ENCODE measurements around the gene XPC.

- TF ChIP-seq GABPA (IDR thresholded peaks at IDR 0.05; ENCODE audit: low read depth) (no peak), EZH2phosphoT487 (IDR thresholded peaks at IDR 0.05; ENCODE audit: borderline replicate concordance, low read depth) (no peak), CTCF (IDR thresholded peaks at IDR 0.05) (no peak), JUND (IDR thresholded peaks at IDR 0.05) (peak; percentile 83), MEF2A (IDR thresholded peaks at IDR 0.05; ENCODE audit: borderline replicate concordance, low read depth) (no peak)
These were observed 33.9 kb downstream of the XPC start for GRCh38 chr3:14144423-14145075.

All from SK-N-SH (cell line).